ENCODE measurements around the gene PCDH9.

GRCh38 chr13:66335626-66336025, 894.5 kb downstream of the PCDH9 start:
- TF ChIP-seq CTCF (conservative IDR thresholded peaks at IDR 0.05; ENCODE audit: low read depth in 2 of 2) = no peak
- TF ChIP-seq EZH2phosphoT487 (IDR thresholded peaks at IDR 0.05; ENCODE audit: unreplicated experiment) = no peak
- TF ChIP-seq REST (IDR thresholded peaks at IDR 0.05; ENCODE audit: unreplicated experiment) = no peak
- no peak for TF ChIP-seq POLR2AphosphoS5 (IDR thresholded peaks at IDR 0.05; ENCODE audit: low read depth)
- no peak for TF ChIP-seq JUNB (IDR thresholded peaks at IDR 0.05; ENCODE audit: unreplicated experiment)
- TF ChIP-seq CREB1 (CRISPR knock-in tag; IDR thresholded peaks at IDR 0.05; ENCODE audit: low read depth) = no peak
- no peak for TF ChIP-seq EZH2 (IDR thresholded peaks at IDR 0.05; ENCODE audit: low read depth, unreplicated experiment)
- TF ChIP-seq ZNF114 (CRISPR knock-in tag; IDR thresholded peaks at IDR 0.05) = no peak
- TF ChIP-seq ETS1 (IDR thresholded peaks at IDR 0.05) = no peak
- no peak for TF ChIP-seq NANOG (IDR thresholded peaks at IDR 0.05; ENCODE audit: borderline replicate concordance)
- TF ChIP-seq ZNF462 (CRISPR knock-in tag; IDR thresholded peaks at IDR 0.05) = no peak

Measured in GM23338 (cell line).